Hematopoietic multipotent progenitor cell treated with erythropoietin and hydrocortisone succinate and interleukin-3 and kit ligand, for 15 days (in vitro differentiated cells): ENCODE results near the gene KCNQ5.

Experiments
- DNase-seq: peaks from one replicate; pipeline ENCODE4 v3.0.0-alpha.2; 2015; ENCODE audit warnings: low spot score

The KCNQ5 gene

GRCh38 chr6:72798196-72798595 is 176.3 kb downstream of the KCNQ5 start:
- no peak for DNase-seq

GRCh38 chr6:72809746-72810379 is 188.0 kb downstream of the KCNQ5 start:
- DNase-seq, result no peak

GRCh38 chr6:72810571-72811280 is 188.9 kb downstream of the KCNQ5 start:
- DNase-seq, result no peak

GRCh38 chr6:72811971-72812421 is 190.1 kb downstream of the KCNQ5 start:
- DNase-seq, result no peak

- DNase-seq, result no peak
These were observed 192.1 kb downstream of the KCNQ5 start for GRCh38 chr6:72813807-72814596.

- DNase-seq, result no peak
These were observed 194.2 kb downstream of the KCNQ5 start for GRCh38 chr6:72816022-72816421.

GRCh38 chr6:72817208-72817607 is 195.3 kb downstream of the KCNQ5 start:
- DNase-seq, result no peak

GRCh38 chr6:72819609-72820008 is 197.7 kb downstream of the KCNQ5 start:
- DNase-seq, result no peak

GRCh38 chr6:72820153-72820552 is 198.3 kb downstream of the KCNQ5 start:
- no peak for DNase-seq

- DNase-seq, result no peak
These were observed 199.0 kb downstream of the KCNQ5 start for GRCh38 chr6:72820906-72821305.

- DNase-seq, result no peak
These were observed 200.2 kb downstream of the KCNQ5 start for GRCh38 chr6:72822023-72822422.

GRCh38 chr6:72822691-72823090 is 200.8 kb downstream of the KCNQ5 start:
- DNase-seq, result no peak

GRCh38 chr6:72824833-72825232 is 203.0 kb downstream of the KCNQ5 start:
- no peak for DNase-seq

GRCh38 chr6:72825315-72825911 is 203.5 kb downstream of the KCNQ5 start:
- DNase-seq, result no peak

GRCh38 chr6:72826037-72826436 is 204.2 kb downstream of the KCNQ5 start:
- DNase-seq, result no peak

- DNase-seq, result no peak
These were observed 205.0 kb downstream of the KCNQ5 start for GRCh38 chr6:72826744-72827438.

GRCh38 chr6:72828904-72829303 is 207.0 kb downstream of the KCNQ5 start:
- no peak for DNase-seq

GRCh38 chr6:72832271-72832670 is 210.4 kb downstream of the KCNQ5 start:
- no peak for DNase-seq

GRCh38 chr6:72835749-72836148 is 213.9 kb downstream of the KCNQ5 start:
- no peak for DNase-seq

- DNase-seq, result no peak
These were observed 215.1 kb downstream of the KCNQ5 start for GRCh38 chr6:72836971-72837370.

GRCh38 chr6:72841195-72841594 is 219.3 kb downstream of the KCNQ5 start:
- no peak for DNase-seq

GRCh38 chr6:72842140-72842539 is 220.3 kb downstream of the KCNQ5 start:
- no peak for DNase-seq
